Cardiac muscle cell (in vitro differentiated cells and primary cell): Measurements from ENCODE around the gene GPR85. TPM values are rescaled to one million over a fixed set of nuclear protein-coding genes. Genes with fewer than 3 reads are reported as not detected.
"Not testable (repeated sequence)": the region's sequence is repeated elsewhere in the genome, so short reads cannot be mapped to it uniquely, and the experiment has no call there.

Experiments
- DNase-seq, 2 donors: peaks; one replicate each; pipeline versions ENCODE4 v3.0.0 to v3.0.0-alpha.2; 2010 to 2017; ENCODE audit warnings: low read depth in 1 of 2, low spot score in 1 of 2
- H3K27ac ChIP-seq: fragments of 200-600 bp; sonication (generic); 2 replicates; pipeline ENCODE4 v1.5.1; 2016
- H3K27me3 ChIP-seq: fragments of 200-600 bp; sonication (generic); 2 replicates; pipeline ENCODE4 v1.6.0; 2016; ENCODE audit warnings: control low read depth
- H3K36me3 ChIP-seq: fragments of 200-600 bp; sonication (generic); 2 replicates; pipeline ENCODE4 v1.5.1; 2016; ENCODE audit warnings: control low read depth
- H3K4me1 ChIP-seq: fragments of 200-600 bp; sonication (generic); 2 replicates; pipeline ENCODE4 v1.8.1; 2017; ENCODE audit warnings: low read depth, mild to moderate bottlenecking, mixed run types
- H3K4me3 ChIP-seq: fragments of 200-600 bp; sonication (generic); 2 replicates; pipeline ENCODE4 v1.5.1; 2016; ENCODE audit warnings: mild to moderate bottlenecking
- H3K9me3 ChIP-seq: fragments of 200-600 bp; sonication (generic); 2 replicates; pipeline ENCODE4 v1.5.1; 2017; ENCODE audit warnings: low read depth, mild to moderate bottlenecking, control low read depth
- polyA plus RNA-seq: library from polyadenylated mRNA; unstranded; fragments of >200 nt; fragmentation: Nextera tagmentation; extraction: Ambion mirVana; gene quantifications from 2 replicates; pipeline ENCODE4 v1.2.1, GENCODE V29; 2016
- total RNA-seq: library from RNA; depleted of rRNA; stranded (reverse); fragments of >200 nt; gene quantifications from 2 replicates; pipeline ENCODE4 v1.2.3, GENCODE V29; 2016
- TF ChIP-seq, protein P1 (sequence below): IDR thresholded peaks from 2 replicates; pipeline ENCODE4 v1.5.1; 2012; ENCODE audit warnings: low read depth, mild to moderate bottlenecking, low read length

The GPR85 gene
- total and polyA plus RNA-seq, 2 experiments from 2014 or later, result 0.80 TPM; not detected in 1

DNA sequence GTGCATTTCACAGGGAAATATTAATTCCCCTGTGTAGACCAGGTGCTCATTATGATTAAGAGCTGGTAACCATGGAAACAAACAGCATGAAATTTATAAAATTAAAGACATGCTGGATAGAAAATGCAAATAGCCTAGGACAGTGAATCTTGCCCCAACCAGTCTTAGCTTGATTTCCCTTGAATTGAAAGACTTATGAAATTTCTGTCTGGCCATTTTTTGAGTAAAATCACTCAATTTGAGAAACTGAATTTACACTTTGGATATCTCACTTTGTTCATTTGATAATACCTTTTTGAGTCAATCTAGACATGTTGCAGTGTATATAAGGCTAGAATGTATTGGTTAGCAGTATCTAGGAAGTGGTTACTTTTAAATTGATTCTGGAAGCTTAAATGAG, 36.1 kb upstream of the GPR85 start:
- no peak overlapping the region for H3K27ac ChIP-seq
- DNase-seq, result no peak
- H3K27me3 ChIP-seq, result no peaks in the 10 kb centered on the region
- H3K4me3 ChIP-seq, result no peak overlapping the region
- no peaks in the 10 kb centered on the region for H3K9me3 ChIP-seq
- no peaks in the 10 kb centered on the region for H3K36me3 ChIP-seq
- TF ChIP-seq, protein P1, sequence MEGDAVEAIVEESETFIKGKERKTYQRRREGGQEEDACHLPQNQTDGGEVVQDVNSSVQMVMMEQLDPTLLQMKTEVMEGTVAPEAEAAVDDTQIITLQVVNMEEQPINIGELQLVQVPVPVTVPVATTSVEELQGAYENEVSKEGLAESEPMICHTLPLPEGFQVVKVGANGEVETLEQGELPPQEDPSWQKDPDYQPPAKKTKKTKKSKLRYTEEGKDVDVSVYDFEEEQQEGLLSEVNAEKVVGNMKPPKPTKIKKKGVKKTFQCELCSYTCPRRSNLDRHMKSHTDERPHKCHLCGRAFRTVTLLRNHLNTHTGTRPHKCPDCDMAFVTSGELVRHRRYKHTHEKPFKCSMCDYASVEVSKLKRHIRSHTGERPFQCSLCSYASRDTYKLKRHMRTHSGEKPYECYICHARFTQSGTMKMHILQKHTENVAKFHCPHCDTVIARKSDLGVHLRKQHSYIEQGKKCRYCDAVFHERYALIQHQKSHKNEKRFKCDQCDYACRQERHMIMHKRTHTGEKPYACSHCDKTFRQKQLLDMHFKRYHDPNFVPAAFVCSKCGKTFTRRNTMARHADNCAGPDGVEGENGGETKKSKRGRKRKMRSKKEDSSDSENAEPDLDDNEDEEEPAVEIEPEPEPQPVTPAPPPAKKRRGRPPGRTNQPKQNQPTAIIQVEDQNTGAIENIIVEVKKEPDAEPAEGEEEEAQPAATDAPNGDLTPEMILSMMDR, result no peak
- H3K4me1 ChIP-seq, result peaks cover 22% of the 10 kb centered on the region

- Histone ChIP-seq H3K4me3 (no peak overlapping the region), H3K9me3 (no peaks in the 10 kb centered on the region), H3K27me3 (no peaks in the 10 kb centered on the region), H3K36me3 (no peaks in the 10 kb centered on the region), H3K4me1 (peaks cover 22% of the 10 kb centered on the region), H3K27ac (no peak overlapping the region)
- no peak for DNase-seq
- TF ChIP-seq, protein P1, result no peak
Measured at GRCh38 chr7:113120647-113121046, 34.0 kb upstream of the GPR85 start.

GRCh38 chr7:113119429-113119828, 32.8 kb upstream of the GPR85 start:
- Histone ChIP-seq H3K4me3 (no peak overlapping the region), H3K27ac (no peak overlapping the region), H3K27me3 (no peaks in the 10 kb centered on the region), H3K4me1 (peaks cover 25% of the 10 kb centered on the region), H3K36me3 (peaks cover 4% of the 10 kb centered on the region), H3K9me3 (no peaks in the 10 kb centered on the region)
- DNase-seq, result no peak
- TF ChIP-seq, protein P1, result no peak

DNA sequence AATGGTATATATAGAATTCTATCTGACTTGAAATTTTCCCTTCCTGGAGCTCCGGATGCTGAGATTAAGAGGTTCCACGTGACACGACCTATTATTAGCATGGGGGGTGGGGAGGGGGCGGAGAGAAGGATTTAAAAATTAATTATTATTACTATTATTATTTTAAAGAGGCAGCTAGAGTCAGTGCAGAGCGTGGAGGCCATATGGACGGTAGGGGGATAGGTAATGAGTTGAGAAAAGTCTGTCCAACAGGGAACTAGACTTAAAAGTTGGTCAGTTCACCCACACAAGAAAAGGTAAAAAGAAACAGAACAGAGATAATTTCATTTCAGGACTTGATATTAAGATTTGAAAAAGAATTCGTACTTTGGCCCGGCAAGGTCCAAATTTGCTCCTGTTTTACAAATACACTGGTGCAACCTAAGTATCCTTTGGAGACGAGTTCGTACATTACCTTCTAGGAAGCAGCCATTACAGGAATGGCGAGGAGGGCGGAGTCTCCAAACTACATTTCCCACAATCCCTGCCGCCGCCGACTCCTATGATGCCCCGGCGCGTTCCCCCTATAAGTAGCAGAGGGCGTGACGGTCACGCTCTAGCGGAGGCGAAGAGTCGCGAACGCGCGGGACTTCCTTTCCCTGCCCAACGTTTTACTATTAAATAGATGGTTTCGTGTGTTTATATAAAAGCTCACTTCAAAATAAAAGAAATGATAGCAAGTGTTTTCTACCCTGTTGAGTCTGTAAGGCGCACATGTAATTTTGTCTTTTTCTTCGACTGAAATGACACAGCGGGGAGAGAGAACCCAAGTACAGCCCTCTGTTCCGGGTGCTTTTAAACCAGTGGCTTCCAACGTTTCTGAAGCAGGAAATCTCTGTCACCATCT, 31.7 kb upstream of the GPR85 start, which contains the start of gene SMIM30:
Gene SMIM30, minus strand, starts transcription at position 481 of the 886 bp plus-strand sequence. CDS start 976 bp downstream, outside the sequence.
- H3K36me3 ChIP-seq, result peaks cover 4% of the 10 kb centered on the region
- H3K4me1 ChIP-seq, result peaks cover 27% of the 10 kb centered on the region
- TF ChIP-seq, protein P1, result no peak
- H3K27me3 ChIP-seq, result no peaks in the 10 kb centered on the region
- peak within 1 kb of the TSS; percentile 86 for H3K4me3 ChIP-seq
- peak within 1 kb of the TSS; percentile 64 for H3K27ac ChIP-seq
- H3K9me3 ChIP-seq, result no peaks in the 10 kb centered on the region
- DNase-seq, result peak; percentile 93 to 96

GRCh38 chr7:113117374-113117774, 30.7 kb upstream of the GPR85 start:
- H3K36me3 ChIP-seq, H3K27me3 ChIP-seq, H3K9me3 ChIP-seq: not testable (repeated sequence)
- DNase-seq, result peak in 1 of 2 donors; percentile 8
- Histone ChIP-seq H3K4me3 (peak overlapping the region; percentile 86), H3K4me1 (peaks cover 27% of the 10 kb centered on the region), H3K27ac (peak overlapping the region; percentile 8)

DNA sequence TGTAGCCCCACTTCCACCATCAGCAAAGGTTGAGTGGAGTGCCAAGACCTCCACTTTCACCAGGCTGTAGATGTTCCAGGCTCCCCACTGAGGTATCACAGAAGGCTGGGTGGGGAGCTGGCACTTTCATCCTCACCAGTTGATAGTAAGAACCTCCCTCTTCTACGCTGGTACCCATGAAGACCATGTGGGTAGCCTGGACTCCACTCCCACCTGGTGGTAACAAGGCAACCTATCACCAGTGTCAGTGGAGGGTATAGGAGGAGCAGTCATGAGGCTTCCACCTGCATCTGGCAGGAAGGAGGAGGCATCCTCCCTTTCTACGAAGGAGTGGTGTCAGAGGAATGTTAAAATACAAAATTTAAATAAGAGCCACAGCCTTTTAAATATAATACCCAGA, 27.3 kb upstream of the GPR85 start:
- H3K9me3 ChIP-seq, result no peaks in the 10 kb centered on the region
- TF ChIP-seq, protein P1, result no peak
- peak in 1 of 2 donors; percentile 6 for DNase-seq

More for the DNA sequence above, 27.3 kb upstream of the GPR85 start:
- Histone ChIP-seq H3K36me3 (peaks cover 4% of the 10 kb centered on the region), H3K4me1 (peaks cover 16% of the 10 kb centered on the region), H3K27ac (no peak overlapping the region), H3K27me3 (no peaks in the 10 kb centered on the region), H3K4me3 (no peak overlapping the region)
